C1 segment of cervical spinal cord (tissue), 14 donors: Measurements from ENCODE around the gene SETMAR.

ENCODE experiments used
- DNase-seq, 14 donors: peaks; one replicate each; lab custom pipeline; 2025; lab: John Stamatoyannopoulos, UW

Gene SETMAR

GRCh38 chr3:4351164-4351855, 48.1 kb downstream of the SETMAR start:
- DNase-seq, result peak in 1 of 14 donors; percentile 10

DNA sequence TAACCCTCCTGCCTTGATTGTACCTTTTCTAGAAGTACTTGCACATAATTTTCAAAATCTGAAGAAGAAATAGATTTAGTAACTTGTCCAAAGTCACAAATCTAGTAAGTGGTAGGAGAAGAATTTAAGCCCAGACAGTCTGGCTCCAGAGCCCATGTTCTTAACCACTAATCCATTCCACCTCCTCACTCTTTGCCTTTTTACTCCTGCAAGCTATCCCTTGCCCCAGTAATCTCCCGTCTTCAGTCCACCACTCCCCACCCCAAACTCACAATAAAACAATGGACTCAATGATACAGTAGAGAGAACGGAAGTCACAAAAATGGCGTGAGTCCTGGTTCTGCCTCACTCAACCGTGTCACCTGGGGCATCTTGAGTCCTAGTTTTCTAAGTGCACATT, 48.7 kb downstream of the SETMAR start:
- no peak for DNase-seq

DNA sequence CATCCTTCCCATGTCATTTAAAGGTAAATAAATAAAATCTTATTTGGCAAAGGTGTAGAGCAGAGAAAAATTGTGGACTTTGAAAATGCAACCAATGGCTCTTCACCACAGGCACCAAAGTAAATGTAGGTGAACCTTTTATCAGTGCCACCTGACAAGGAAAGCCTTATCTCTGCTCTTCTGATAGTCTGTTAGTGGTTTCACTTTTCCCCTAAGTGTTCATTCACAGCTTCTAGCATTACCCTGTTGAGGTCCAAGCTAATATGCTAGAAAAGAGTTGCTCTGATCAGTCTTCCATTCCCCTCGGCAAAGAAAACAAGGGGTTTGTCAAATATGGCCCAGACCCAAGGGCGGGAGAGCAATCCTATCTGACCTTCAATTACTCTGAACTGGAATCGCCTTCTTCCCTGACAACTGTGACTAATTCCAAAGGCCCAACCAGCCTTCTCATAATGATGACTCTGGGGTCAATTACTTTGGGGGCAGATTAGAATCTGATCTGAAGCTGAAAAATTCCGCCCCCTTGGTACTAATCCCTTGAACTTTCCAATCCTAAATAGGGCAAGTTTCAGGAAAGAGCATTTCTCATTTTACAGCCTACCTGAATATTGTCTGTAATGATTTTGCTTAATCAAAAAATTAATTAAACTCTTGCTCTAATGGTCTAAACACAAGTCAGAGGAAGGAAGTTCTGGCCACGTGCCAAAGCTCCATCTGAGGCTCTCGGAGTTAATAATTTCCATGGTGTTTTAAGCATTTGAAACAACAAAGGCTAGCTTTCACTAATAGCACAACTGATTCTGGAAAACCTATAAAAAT, 52.4 kb downstream of the SETMAR start:
- no peak for DNase-seq

GRCh38 chr3:4356220-4356540, 53.0 kb downstream of the SETMAR start:
- no peak for DNase-seq

- DNase-seq, result no peak
Measured at GRCh38 chr3:4356546-4357410, 53.6 kb downstream of the SETMAR start.

DNA sequence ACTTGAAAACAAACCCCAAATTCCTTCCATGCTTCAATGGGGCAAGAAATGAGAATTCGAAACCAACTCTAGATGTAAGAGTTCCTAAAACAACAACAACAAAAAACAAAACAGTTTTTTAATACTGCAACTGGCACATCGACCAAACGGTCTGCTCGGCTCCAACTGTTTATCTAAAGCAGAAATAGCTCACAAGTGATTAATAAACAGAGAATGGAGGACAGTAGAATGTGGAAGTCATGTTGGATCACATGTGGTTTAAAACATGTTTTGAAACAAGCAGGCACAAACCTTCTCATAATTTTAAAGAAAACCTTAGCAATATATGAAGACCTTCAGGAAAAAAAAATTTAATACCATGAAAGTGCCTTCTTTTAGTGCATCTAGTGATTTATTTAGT, 55.1 kb downstream of the SETMAR start:
- no peak for DNase-seq

- DNase-seq, result no peak
Measured at GRCh38 chr3:4359805-4360502, 56.8 kb downstream of the SETMAR start.

- no peak for DNase-seq
Measured at GRCh38 chr3:4360817-4361216, 57.6 kb downstream of the SETMAR start.

- no peak for DNase-seq
Measured at GRCh38 chr3:4362523-4362922, 59.4 kb downstream of the SETMAR start.
